Natural killer cell (primary cell): Measurements from ENCODE around the gene PTBP2. TPM values are rescaled to one million over a fixed set of nuclear protein-coding genes. Genes with fewer than 3 reads are reported as not detected.

Experiments
- ATAC-seq, 3 donors: fragments of 150-1000 bp in 2 of 3; fragments of 200-7000 bp in 1 of 3; cut with Tn5 transposase; 1 replicate in 1 of 3; 2 replicates in 2 of 3; pipeline ENCODE4 v1.10.0; 2021; ENCODE audit warnings: mild to moderate bottlenecking in 2 of 3, moderate library complexity in 2 of 3
- DNase-seq, 2 donors: peaks; one replicate each; pipeline versions ENCODE4 v3.0.0 to v3.0.0-alpha.2; 2013 to 2021; ENCODE audit warnings: mixed read lengths in 1 of 2
- H3K27ac ChIP-seq: one replicate; pipeline ENCODE4 v1.5.1; 2013; ENCODE audit warnings: mild to moderate bottlenecking, low read length
- H3K27me3 ChIP-seq: one replicate; pipeline ENCODE4 v1.6.1; 2013; ENCODE audit warnings: low read length; ENCODE audit not compliant: control insufficient read depth, insufficient read depth
- H3K36me3 ChIP-seq: one replicate; pipeline ENCODE4 v1.6.1; 2013; ENCODE audit warnings: low read length; ENCODE audit not compliant: control insufficient read depth, insufficient read depth
- H3K4me1 ChIP-seq: one replicate; pipeline ENCODE4 v1.6.1; 2013; ENCODE audit warnings: low read length; ENCODE audit not compliant: control insufficient read depth, insufficient read depth
- H3K4me3 ChIP-seq: one replicate; pipeline ENCODE4 v1.5.1; 2013; ENCODE audit warnings: low read length
- H3K9me3 ChIP-seq: one replicate; pipeline ENCODE4 v1.6.1; 2013; ENCODE audit warnings: low read length; ENCODE audit not compliant: control insufficient read depth, insufficient read depth
- H3K27ac Mint-ChIP-seq, 2 donors: one replicate each; pipeline ENCODE4 v1.8.0; 2022; ENCODE audit warnings: mild to moderate bottlenecking in 2 of 2, mixed read lengths in 2 of 2, moderate library complexity in 1 of 2
- H3K27me3 Mint-ChIP-seq, 2 donors: one replicate each; pipeline ENCODE4 v1.8.0; 2022; ENCODE audit warnings: low read depth in 2 of 2, mixed read lengths in 2 of 2
- H3K36me3 Mint-ChIP-seq: one replicate; pipeline ENCODE4 v1.8.0; 2022; ENCODE audit warnings: mixed read lengths
- H3K4me1 Mint-ChIP-seq, 2 donors: one replicate each; pipeline ENCODE4 v1.8.0; 2022; ENCODE audit warnings: mixed read lengths in 2 of 2
- H3K4me3 Mint-ChIP-seq: one replicate; pipeline ENCODE4 v1.8.0; 2022; ENCODE audit warnings: mild to moderate bottlenecking, moderate library complexity, mixed read lengths
- H3K9me3 Mint-ChIP-seq, 2 donors: one replicate each; pipeline ENCODE4 v1.8.0; 2022; ENCODE audit warnings: mixed read lengths in 2 of 2
- WGBS: methylation state at CpG from one replicate; pipeline ENCODE4 v1.1.7; 2013; ENCODE audit warnings: missing lambda C conversion rate; ENCODE audit not compliant: insufficient coverage; 5-methylcytosine and 5-hydroxymethylcytosine counted together
- intact Hi-C: fragments of 100-400 bp; cut with micrococcal nuclease; formaldehyde crosslinking; loops from one replicate; pipeline ENCODE4 v1.14.2; 2022
- total RNA-seq, 4 donors: library from RNA; stranded (reverse); fragments of 120-200 nt in 1 of 4; gene quantifications; one replicate each; pipeline versions ENCODE4 v1.2.3 to v1.2.4, GENCODE V29; 2013 to 2022
- TF ChIP-seq, protein P1 (sequence below): fragments of 200-600 bp; IDR thresholded peaks from one replicate; pipeline ENCODE4 v1.8.0; 2022; ENCODE audit warnings: antibody characterized with exemption

PTBP2 gene
- total RNA-seq, 3 donors from 2014 or later (not counting 1 experiment from before 2014, with no cell fraction given), result 29.1 to 33.2 (median 33.1) TPM

DNA sequence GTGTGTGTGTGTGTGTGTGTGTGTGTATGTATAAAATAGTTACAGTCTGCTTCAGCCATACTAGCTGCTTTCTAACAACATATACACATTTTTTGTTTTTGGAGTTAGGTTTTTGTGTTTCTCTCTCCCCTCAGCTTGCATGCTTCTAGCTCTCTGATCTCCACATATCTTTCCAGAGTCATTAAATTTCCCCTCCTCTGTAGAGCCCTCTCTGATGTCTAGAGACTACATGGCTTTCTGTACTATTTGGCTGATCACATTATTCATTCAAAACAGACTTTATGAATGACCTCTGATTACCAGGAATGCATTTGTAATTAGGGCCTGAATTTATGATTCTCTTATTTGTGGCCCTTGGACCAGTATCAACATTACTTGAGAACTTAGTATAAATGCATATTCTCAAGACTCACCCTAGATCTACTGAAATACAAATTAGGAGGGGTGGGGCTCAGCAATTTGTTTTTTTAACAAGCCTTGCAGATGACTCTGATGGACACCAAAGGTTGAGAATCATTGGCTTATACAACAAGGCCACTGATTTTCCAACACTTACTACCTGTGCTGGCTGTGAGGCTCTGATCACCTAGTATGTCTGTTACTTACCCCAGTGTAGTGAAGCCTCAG, 104.5 kb downstream of the PTBP2 start:
- no peak overlapping the region for H3K27ac ChIP-seq
- no peaks in the 10 kb centered on the region for H3K27me3 ChIP-seq
- Mint-ChIP-seq H3K27me3 (no peaks in the 10 kb centered on the region), H3K9me3 (no peaks in the 10 kb centered on the region), H3K36me3 (no peaks in the 10 kb centered on the region), H3K4me3 (no peak overlapping the region), H3K27ac (no peak overlapping the region), H3K4me1 (no peaks in the 10 kb centered on the region)
- intact Hi-C loops, result no loop called here
- H3K9me3 ChIP-seq, result no peaks in the 10 kb centered on the region
- ATAC-seq, result no peak
- no peaks in the 10 kb centered on the region for H3K36me3 ChIP-seq
- no peaks in the 10 kb centered on the region for H3K4me1 ChIP-seq
- TF ChIP-seq, protein P1, sequence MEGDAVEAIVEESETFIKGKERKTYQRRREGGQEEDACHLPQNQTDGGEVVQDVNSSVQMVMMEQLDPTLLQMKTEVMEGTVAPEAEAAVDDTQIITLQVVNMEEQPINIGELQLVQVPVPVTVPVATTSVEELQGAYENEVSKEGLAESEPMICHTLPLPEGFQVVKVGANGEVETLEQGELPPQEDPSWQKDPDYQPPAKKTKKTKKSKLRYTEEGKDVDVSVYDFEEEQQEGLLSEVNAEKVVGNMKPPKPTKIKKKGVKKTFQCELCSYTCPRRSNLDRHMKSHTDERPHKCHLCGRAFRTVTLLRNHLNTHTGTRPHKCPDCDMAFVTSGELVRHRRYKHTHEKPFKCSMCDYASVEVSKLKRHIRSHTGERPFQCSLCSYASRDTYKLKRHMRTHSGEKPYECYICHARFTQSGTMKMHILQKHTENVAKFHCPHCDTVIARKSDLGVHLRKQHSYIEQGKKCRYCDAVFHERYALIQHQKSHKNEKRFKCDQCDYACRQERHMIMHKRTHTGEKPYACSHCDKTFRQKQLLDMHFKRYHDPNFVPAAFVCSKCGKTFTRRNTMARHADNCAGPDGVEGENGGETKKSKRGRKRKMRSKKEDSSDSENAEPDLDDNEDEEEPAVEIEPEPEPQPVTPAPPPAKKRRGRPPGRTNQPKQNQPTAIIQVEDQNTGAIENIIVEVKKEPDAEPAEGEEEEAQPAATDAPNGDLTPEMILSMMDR, result no peak
- DNase-seq, result no peak
- H3K4me3 ChIP-seq, result no peak overlapping the region

DNA sequence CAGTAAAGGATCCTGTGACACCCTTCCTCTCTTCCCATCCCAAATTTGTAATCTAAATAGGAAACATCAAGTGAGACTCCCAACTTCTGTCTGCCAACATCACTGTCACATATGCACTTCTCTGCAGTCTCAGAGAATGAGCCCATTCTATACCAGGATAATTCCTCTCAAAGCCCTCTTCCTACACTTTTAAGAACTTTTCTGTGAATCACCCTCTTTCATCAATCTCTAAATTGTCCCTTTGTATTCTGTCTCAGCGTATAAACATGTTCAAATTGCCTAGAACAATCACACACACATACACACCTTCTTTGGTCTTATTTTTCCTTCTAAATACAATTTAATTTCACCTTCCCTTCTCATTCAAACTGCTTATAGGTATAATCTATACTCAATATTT, 111.8 kb downstream of the PTBP2 start:
- WGBS, result 100% methylated on average over 1 of the region's 1 CpG
- H3K4me3 Mint-ChIP-seq, result no peak overlapping the region
- no peaks in the 10 kb centered on the region for H3K4me1 ChIP-seq
- H3K9me3 Mint-ChIP-seq, result no peaks in the 10 kb centered on the region
- no peaks in the 10 kb centered on the region for H3K36me3 Mint-ChIP-seq
- no peaks in the 10 kb centered on the region for H3K4me1 Mint-ChIP-seq
- H3K27me3 ChIP-seq, result no peaks in the 10 kb centered on the region
- no peaks in the 10 kb centered on the region for H3K27me3 Mint-ChIP-seq
- ATAC-seq (no peak), DNase-seq (no peak)
- H3K27ac Mint-ChIP-seq, result no peak overlapping the region
- intact Hi-C loops, result no loop called here
- no peaks in the 10 kb centered on the region for H3K9me3 ChIP-seq
- no peak overlapping the region for H3K27ac ChIP-seq
- H3K4me3 ChIP-seq, result no peak overlapping the region
- TF ChIP-seq, protein P1, result no peak
- H3K36me3 ChIP-seq, result no peaks in the 10 kb centered on the region

DNA sequence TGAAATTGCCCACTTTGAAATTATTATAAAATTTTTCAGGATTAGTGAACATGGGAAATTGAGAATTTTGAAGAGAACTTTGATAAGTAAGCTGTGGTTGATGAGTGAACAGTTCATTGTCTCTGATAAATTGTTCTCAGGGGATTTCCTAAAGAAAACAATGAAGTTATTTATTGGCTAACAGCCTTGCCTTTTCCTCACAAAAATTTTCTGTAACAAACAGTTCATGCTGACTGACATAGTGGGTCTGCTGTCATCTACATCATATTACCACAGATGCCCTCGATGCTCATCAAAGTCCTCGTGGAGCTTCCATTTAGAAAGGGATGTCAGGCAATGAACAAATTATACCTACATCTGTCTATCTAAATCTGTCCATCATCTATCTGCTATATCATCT, 113.4 kb downstream of the PTBP2 start:
- no peaks in the 10 kb centered on the region for H3K27me3 ChIP-seq
- no peaks in the 10 kb centered on the region for H3K9me3 ChIP-seq
- Mint-ChIP-seq H3K4me3 (no peak overlapping the region), H3K27me3 (no peaks in the 10 kb centered on the region), H3K27ac (no peak overlapping the region), H3K36me3 (no peaks in the 10 kb centered on the region), H3K4me1 (no peaks in the 10 kb centered on the region), H3K9me3 (no peaks in the 10 kb centered on the region)
- intact Hi-C loops, result no loop called here
- ATAC-seq, result no peak
- no peak for DNase-seq
- H3K27ac ChIP-seq, result no peak overlapping the region
- H3K4me1 ChIP-seq, result no peaks in the 10 kb centered on the region
- TF ChIP-seq, protein P1, result no peak
- H3K36me3 ChIP-seq, result no peaks in the 10 kb centered on the region
- no peak overlapping the region for H3K4me3 ChIP-seq
- WGBS, result 95% methylated on average over 2 of the region's 2 CpGs
